Fibroblast of skin of right quadriceps (primary cell): ENCODE measurements around the gene KMT2C.

Experiments
- DNase-seq: peaks from one replicate; pipeline ENCODE4 v3.0.0-alpha.2; 2013

KMT2C gene

GRCh38 chr7:152095771-152096170 is 340.0 kb downstream of the KMT2C start:
- no peak for DNase-seq

- no peak for DNase-seq
Observed at GRCh38 chr7:152093717-152094116, 342.1 kb downstream of the KMT2C start.

GRCh38 chr7:152090747-152091146 is 345.1 kb downstream of the KMT2C start:
- no peak for DNase-seq

- DNase-seq = no peak
Observed at GRCh38 chr7:152089183-152089582, 346.6 kb downstream of the KMT2C start.

- no peak for DNase-seq
Observed at GRCh38 chr7:152086513-152086912, 349.3 kb downstream of the KMT2C start.

- DNase-seq = no peak
Observed at GRCh38 chr7:152085131-152085530, 350.7 kb downstream of the KMT2C start.
